Colonic mucosa (tissue), 4 donors: ENCODE measurements around the gene IGFALS. TPM values are rescaled to one million over a fixed set of nuclear protein-coding genes. Genes with fewer than 3 reads are reported as not detected.

Experiments
- DNase-seq: peaks from one replicate; pipeline ENCODE4 v3.0.0-alpha.2; 2020
- H3K27ac ChIP-seq: fragments of 200-600 bp; one replicate; pipeline ENCODE4 v1.8.0; 2021
- H3K27me3 ChIP-seq: fragments of 200-600 bp; one replicate; pipeline ENCODE4 v1.8.0; 2021
- H3K36me3 ChIP-seq: fragments of 200-600 bp; one replicate; pipeline ENCODE4 v1.8.0; 2021
- H3K4me1 ChIP-seq: fragments of 200-600 bp; one replicate; pipeline ENCODE4 v1.8.0; 2021; ENCODE audit warnings: mild to moderate bottlenecking
- H3K4me3 ChIP-seq: fragments of 200-600 bp; one replicate; pipeline ENCODE4 v1.8.0; 2021
- H3K9ac ChIP-seq, 2 donors: one replicate each; pipeline ENCODE4 v1.7.0; 2013; ENCODE audit warnings: control low read depth in 2 of 2, low read depth in 2 of 2, low read length in 2 of 2
- H3K9me3 ChIP-seq: fragments of 200-600 bp; one replicate; pipeline ENCODE4 v1.8.0; 2021
- CTCF ChIP-seq: fragments of 200-600 bp; IDR thresholded peaks from one replicate; pipeline ENCODE4 v1.8.0; 2022; ENCODE audit warnings: antibody characterized with exemption, mild to moderate bottlenecking
- intact Hi-C: fragments of 100-400 bp; cut with DNase I; formaldehyde crosslinking; loops from one replicate; pipeline ENCODE4 v1.14.1; 2022
- total RNA-seq, 2 donors: library from RNA; stranded (reverse); fragmentation: NEBNext Ultra II Directional in 1 of 2; extraction: Animal tissue kit (Norgen Biotek cat#: 25700) in 1 of 2; gene quantifications; one replicate each; pipeline ENCODE4 v1.2.1, GENCODE V29; 2021
- donor health status: healthy.
- donor health status: DM: no; HTN: no; CAD: no.
- donor health status: DM: no; HTN: no; CAD: no.

The IGFALS gene
- total RNA-seq, 2 donors from 2014 or later: 5.7 to 7.0 TPM

- no peaks in the 10 kb centered on the region for H3K27me3 ChIP-seq
- H3K4me1 ChIP-seq: peaks cover 5% of the 10 kb centered on the region
- no peak for DNase-seq
Measured at GRCh38 chr16:1768061-1768766, 25.3 kb downstream of the IGFALS start.

GRCh38 chr16:1767116-1767994 lies 26.1 kb downstream of the IGFALS start:
- H3K27me3 ChIP-seq: no peaks in the 10 kb centered on the region
- no peak overlapping the region for H3K9ac ChIP-seq
- TF ChIP-seq CTCF: no peak
- peaks cover 8% of the 10 kb centered on the region for H3K36me3 ChIP-seq
- no peaks in the 10 kb centered on the region for H3K9me3 ChIP-seq
- no peak overlapping the region for H3K27ac ChIP-seq
- intact Hi-C loops: no loop called here
- no peak overlapping the region for H3K4me3 ChIP-seq
- no peak for DNase-seq
- peaks cover 5% of the 10 kb centered on the region for H3K4me1 ChIP-seq

More at GRCh38 chr16:1768061-1768766, 25.3 kb downstream of the IGFALS start:
- H3K27ac ChIP-seq: no peak overlapping the region
- TF ChIP-seq CTCF: no peak
- intact Hi-C loops: no loop called here
- peaks cover 8% of the 10 kb centered on the region for H3K36me3 ChIP-seq
- no peak overlapping the region for H3K9ac ChIP-seq
- H3K9me3 ChIP-seq: no peaks in the 10 kb centered on the region
- H3K4me3 ChIP-seq: no peak overlapping the region

- peaks cover 8% of the 10 kb centered on the region for H3K36me3 ChIP-seq
- H3K27me3 ChIP-seq: no peaks in the 10 kb centered on the region
- no peak overlapping the region for H3K9ac ChIP-seq
- no peak overlapping the region for H3K27ac ChIP-seq
- no peaks in the 10 kb centered on the region for H3K9me3 ChIP-seq
- no peak for DNase-seq
- H3K4me3 ChIP-seq: no peak overlapping the region
- no peak for TF ChIP-seq CTCF
- intact Hi-C loops: no loop called here
- H3K4me1 ChIP-seq: peaks cover 5% of the 10 kb centered on the region
Measured at GRCh38 chr16:1766701-1767100, 26.8 kb downstream of the IGFALS start.

GRCh38 chr16:1766231-1766630 lies 27.3 kb downstream of the IGFALS start:
- Histone ChIP-seq H3K9me3 (no peaks in the 10 kb centered on the region), H3K9ac (no peak overlapping the region), H3K27me3 (no peaks in the 10 kb centered on the region), H3K36me3 (peaks cover 8% of the 10 kb centered on the region), H3K4me1 (peaks cover 5% of the 10 kb centered on the region), H3K4me3 (no peak overlapping the region), H3K27ac (no peak overlapping the region)
- TF ChIP-seq CTCF: no peak
- no peak for DNase-seq
- intact Hi-C loops: no loop called here

GRCh38 chr16:1765826-1766225 lies 27.7 kb downstream of the IGFALS start:
- Histone ChIP-seq H3K27me3 (no peaks in the 10 kb centered on the region), H3K4me1 (peaks cover 4% of the 10 kb centered on the region), H3K27ac (no peak overlapping the region), H3K9me3 (no peaks in the 10 kb centered on the region), H3K9ac (no peak overlapping the region), H3K36me3 (peaks cover 8% of the 10 kb centered on the region), H3K4me3 (no peak overlapping the region)
- DNase-seq: no peak
- no peak for TF ChIP-seq CTCF
- intact Hi-C loops: no loop called here
